Renal cortical epithelial cell (primary cell): ENCODE results near the gene SMAD2. TPM values are rescaled to one million over a fixed set of nuclear protein-coding genes. Genes with fewer than 3 reads are reported as not detected.

Source experiments
- DNase-seq: peaks from one replicate; pipeline ENCODE4 v3.0.0-alpha.2; 2011; ENCODE audit warnings: low read depth
- total RNA-seq: library from RNA; depleted of rRNA; stranded (reverse); fragments of >200 nt; gene quantifications from 2 replicates; pipeline ENCODE4 v1.2.3, GENCODE V29; 2014

SMAD2 gene
- total RNA-seq, 1 donor from 2014 or later = 254 TPM

DNA sequence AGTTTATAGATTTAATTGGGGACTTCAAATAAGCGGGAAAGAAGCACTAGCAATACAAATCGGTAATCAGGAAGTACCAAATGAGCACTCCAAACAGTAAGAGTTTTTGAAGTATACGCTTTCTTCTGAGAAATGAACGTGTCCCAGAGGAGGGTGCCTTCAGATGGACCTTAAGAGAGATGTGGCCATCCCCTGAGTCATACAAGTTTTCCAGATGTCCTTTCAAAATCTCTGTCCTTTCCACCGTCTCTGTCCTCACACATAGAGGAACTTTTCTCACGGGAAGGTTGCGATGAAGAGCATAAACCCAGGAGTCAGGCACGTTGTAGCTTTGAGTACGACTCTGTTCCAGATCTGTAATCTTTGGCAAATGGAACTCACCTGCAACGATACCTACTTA is 1.7 kb upstream of the SMAD2 start:
- no peak for DNase-seq

DNA sequence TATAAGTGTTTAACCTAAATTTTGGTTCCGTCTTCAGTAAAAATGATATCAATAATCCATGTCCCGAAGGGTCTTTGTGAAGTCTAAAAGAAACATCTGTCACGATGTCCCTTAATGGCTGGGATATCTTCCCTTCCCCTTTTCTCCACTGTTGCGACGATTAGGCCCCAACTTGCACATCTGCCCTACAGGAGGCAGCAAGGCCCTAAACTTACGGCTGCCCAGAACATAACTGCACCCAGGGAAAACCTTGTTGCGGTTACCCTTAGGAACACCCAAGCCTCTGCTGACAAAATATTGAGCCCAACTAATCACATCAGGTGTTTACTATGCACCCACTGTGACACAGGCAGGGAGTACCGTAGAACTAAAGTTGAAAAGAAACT is 1.3 kb upstream of the SMAD2 start:
- peak; percentile 42 for DNase-seq

DNA sequence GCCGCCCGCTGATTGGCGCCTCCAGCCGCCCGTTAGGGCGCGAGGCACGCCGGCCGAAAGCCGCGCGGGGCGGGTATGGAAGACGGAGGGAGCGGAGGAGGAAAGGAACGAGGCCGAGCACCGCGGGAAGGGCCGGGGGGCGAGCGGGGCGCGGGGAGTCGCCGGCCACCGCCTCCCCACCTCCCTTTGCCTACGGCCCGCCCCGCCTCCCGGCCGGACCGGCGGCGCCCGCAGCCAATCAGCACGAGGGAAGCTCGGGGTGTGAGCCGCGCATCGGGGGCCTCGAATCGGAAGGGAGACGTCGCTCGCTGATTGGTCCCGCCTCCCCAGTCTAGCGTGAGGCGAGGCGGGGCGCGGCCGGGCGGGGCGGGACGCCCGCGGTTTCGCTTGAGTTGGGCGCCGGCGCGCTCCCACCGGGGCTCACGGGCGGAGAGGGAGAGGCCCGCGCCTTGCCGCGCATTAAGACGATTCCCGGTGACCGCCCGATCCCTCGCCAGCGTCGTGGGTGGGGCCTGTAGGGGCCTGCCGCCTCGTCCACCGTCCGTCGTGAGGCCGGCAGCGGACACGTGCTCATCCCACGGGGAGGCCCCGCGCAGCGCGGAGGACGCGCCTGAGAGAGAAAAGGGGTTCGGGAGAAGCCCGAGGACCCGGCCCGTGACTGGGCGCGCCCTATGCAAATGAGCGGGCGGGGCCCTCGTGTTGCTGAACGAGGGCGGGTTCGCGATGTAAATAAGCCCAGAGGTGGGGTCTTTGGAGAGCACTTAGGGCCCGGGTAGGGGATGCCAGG is 665 bp upstream of the SMAD2 start:
- peak; percentile 80 for DNase-seq

DNA sequence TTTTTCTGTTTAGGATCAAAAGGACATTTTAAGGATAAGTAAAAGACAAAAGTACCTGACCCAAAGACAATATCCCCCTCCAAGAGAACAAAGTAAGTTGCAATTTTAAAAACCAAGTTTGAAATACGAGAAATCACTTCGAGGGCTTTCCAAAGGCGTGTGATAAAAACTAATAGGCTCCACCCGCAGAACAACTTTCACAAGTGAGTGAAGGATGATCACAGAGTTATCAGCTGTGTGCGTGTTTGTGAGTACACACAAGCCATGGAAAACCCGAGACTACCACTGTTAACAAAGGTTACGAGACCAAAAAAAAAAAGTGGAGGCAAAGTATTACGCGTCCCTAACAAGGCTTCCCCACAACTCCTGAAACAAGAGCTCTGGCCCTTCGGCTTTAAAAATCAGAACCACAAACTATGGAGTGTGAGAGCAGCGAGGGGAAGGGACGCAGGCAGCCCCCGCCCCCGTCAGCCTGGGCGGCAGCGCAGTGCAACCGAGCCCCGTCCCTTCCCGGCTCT is 719 bp downstream of the SMAD2 start:
- DNase-seq = peak; percentile 50

DNA sequence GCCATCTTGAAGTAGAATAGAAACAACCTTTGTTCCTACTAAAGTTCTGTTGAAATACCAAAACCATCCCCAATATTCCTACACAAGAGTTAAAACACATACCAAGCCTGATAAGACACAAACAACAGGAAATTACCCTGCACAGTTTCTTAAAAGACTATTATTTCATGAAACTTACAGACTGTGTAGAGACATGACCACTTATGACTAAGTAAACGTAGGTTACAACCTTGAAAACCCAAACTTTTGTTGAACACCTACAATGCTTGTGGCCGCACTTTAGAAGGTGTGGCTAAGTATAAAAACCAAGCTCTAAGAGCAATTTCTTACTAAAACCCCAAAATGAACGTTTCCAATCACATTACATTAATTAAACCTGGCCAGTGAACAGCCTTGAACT is 2.0 kb downstream of the SMAD2 start:
- DNase-seq = peak; percentile 43

DNA sequence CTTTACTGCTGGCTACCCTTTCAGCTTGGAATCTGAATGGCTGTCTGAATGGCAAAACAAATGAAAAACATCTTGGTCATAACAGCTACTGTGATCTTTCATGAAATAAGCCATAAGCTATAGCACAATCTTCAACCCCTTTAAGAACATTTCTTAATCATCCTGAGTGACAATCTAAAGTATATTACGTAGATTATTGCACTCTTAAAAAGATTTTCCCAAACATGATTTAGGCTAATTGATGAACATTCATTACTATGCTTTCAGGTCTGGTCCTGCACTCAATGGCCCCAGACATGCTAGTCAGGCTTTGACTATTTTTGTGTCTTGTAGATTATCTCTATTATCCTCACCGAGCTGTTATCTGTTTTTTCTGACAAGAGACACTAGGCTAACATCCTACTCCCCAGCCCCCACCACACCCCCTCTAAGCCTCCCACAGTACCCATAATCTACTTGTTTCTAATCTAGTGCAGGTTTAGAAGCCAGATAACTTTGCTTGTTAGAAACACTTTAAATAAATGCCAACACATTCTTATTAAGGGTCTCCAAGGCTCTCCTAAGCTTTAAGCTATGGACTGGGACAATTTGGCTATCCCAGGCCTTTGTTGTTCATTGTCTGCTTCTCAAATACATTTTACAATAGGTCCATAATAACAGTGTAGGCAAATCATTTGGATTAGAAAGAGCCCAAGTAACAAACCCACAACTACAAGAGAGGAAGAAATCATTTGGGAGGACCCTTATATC is 4.2 kb downstream of the SMAD2 start:
- no peak for DNase-seq

DNA sequence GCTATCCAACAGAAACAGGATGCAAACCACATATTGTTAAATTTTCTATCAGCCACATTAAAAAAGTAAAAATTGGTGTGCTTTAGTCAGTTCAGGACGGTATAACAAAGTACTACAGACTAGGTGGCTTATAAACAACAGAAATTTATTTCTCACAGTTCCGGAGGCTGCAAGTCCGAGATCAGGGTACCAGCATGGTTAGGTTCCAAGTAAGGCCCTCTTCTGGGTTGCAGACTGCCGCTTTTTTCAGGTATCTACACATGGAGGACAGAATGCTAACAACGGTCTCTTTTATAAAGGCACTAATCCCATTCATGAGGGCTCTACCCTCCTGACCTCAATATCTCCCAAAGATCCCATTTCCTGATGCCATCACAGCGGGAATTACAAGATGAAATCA is 10.5 kb downstream of the SMAD2 start:
- no peak for DNase-seq

DNA sequence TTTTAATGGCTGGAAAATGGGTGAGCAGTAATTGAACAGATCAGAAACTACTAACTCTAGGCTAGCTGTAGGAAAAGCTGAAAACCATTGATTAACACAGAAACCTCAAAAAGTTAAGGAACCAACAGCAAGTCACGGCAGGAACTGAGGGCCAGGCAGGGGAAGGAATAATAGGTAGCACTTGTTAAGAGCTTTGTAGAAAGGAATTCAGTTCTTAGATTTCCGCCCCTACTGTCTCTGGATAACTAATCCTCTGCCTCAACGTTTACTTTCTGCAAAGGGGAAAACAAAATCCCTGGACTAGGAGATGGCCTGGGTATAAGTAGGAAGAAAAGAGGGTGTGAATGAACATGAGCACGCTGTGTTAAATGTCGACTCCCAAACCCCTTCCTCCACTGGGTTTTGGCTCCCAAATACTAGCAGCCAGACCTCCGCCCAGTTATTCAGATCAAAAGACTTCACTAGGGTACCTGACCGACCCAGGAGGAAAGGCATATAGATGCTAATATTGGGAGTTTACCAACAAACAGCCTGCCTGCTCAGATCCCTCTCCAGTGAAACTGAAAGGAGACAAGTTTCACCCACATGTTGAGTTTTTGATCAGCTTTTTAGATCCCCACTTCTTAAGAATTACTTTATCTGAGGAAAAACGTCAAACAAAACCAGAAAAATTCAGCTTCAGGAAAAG is 12.4 kb downstream of the SMAD2 start:
- no peak for DNase-seq

DNA sequence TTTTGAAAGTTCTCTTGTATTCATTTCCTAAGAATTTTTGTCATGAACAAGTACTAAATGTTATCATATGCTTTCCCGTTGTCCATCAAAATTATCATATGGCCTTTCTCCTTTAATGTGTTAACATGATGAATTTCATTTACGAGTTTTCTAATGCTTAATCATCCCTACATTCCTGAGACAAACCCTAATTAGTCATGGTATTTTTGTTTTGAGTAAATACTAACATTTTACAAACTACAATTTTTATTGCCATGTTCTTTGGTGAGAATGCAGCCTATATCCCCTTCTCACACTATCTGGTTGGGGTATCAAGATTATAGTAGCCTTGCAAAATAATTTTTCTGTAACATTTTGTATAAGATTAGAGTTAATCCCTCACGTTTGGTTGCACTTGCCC is 14.5 kb downstream of the SMAD2 start:
- DNase-seq = no peak

DNA sequence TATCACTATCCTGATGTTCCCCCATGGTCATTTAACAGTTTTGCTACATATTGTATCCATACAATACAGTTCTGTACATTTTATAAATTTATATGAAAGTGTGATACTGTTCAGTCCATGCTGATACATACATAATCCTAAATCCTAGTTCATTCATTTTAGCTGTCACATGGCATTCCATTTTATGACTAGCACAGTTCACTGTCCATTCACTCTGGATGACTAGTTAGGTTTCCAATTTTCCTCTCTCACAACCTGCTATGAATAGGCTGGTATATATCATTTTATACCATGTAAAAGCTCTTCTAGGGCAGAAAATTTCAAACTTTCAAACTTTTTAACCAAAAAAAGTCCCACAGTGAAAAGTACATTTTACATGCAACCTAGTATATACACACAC is 15.2 kb downstream of the SMAD2 start:
- DNase-seq = no peak

DNA sequence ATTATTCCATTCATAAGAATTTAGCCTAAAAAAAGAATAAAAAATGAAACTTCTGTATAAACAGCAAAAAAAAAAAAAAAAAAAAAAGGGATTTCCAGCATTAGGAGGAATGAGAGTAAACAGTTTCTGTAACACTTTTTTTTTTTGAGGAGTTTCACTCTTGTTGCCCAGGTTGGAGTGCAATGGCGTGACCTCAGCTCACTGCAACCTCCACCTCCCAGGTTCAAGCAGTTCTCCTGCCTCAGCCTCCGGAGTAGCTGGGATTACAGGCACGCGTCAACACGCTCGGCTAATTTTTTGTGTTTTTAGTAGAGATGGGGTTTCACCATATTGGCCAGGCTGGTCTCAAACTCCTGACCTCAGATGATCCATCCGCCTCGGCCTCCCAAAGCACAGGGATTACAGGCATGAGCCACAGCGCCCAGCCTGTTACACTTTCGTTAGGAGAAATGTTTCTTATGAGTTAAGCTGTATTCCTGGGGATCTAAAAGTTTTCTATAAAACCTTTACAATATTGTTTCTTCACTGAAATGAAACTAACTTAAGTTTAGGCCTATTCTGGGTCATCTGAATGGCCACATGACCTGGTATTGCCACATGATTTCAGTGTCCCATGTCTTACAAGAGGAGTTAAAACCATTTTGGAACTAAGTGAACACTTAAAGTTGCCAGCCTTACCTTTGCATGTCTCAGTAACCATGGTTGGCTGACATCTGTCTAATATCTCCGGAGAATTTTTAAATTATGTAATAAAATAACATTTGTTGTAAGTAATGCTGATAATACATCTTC is 17.5 kb downstream of the SMAD2 start:
- DNase-seq = no peak

DNA sequence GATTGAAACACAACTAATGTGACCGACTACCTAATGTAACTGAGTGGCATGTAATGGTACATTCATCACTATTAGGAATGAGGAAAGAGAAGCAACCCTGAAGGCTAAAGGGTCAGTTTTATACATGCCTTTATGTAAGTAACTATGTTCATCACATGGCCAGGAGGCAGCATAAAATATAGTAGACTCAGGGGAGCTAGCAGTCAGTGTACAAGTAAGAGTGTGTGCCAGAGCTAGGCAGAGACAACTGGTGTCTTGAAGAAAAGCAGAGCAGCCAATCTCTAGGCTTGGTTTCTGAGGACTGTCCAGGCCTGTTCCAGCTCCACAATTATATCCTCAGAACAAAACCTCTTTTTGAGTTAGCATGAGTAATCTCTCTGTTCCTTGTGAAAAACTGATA is 18.1 kb downstream of the SMAD2 start:
- no peak for DNase-seq

DNA sequence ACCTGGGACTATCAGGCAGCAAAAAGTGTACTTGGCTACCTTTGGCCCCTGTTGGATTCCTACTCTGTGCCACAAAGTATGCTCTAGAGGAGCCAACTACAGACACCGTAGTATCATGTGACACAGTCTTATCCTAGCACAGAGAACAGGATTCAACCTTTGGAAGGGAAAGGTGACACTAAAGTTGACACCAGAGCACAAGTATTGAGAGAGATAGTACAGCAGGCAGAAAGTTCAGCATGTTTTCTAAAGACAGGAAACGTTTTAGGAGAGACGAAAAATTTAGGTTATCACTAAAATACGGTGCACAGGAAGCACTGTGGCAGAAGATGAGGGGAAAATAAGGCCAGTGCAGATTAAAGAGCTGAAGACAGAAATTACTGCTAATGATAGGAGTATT is 18.6 kb downstream of the SMAD2 start:
- DNase-seq = no peak

DNA sequence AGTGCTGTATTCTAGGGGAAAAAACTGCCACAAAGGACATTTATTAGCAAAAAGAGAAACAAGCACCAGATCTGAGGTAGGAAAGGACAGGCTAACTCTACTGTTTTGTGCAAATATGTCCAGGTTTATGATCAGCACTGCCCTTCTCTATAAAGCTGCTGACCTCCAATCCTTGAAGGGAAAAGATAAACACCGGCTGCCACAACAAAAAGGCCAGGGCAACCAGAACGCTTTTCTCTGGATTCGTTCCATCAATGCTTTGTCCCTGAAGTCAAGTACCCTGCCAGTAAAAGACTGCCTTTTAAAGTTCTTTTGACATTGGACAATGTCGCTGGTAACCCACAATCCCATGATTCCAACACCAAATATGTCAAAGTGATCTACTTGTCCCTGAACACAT is 21.0 kb downstream of the SMAD2 start:
- DNase-seq = no peak

DNA sequence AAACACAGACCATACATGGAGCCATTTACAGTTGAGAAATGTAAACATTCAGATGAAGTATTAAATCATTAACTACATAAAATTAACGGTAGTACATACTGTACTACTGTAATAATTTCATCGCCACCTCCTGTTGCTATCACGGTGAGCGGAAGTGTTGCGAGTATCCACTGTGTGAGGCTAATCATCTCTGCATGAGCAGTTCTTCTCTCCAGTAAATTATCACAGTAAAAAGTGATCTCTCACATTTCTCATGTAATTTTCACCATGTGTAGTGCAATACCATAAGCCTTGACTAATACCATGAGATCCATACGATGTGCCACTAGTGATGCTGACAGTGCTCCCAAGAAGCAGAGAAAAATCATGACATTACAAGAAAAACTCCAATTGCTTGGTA is 21.9 kb downstream of the SMAD2 start:
- DNase-seq = no peak

DNA sequence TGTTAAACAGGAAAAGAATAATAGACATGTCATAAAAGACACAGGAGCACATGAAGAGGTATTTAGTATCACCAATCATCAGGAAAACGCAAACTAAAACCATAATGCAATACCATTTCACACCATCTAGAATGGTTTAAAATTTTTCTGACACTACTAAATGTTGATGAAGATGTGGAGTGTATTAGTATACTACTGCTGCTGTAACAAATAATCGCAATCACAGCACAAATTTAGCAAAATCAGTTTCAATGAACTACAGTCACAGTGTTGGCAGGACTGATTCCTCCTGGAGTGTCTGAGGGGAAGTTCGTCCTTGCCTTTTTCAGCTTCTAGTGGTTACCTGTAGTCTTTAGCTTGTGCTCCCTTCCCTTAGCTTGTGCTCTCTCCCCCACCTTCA is 24.1 kb downstream of the SMAD2 start:
- no peak for DNase-seq

DNA sequence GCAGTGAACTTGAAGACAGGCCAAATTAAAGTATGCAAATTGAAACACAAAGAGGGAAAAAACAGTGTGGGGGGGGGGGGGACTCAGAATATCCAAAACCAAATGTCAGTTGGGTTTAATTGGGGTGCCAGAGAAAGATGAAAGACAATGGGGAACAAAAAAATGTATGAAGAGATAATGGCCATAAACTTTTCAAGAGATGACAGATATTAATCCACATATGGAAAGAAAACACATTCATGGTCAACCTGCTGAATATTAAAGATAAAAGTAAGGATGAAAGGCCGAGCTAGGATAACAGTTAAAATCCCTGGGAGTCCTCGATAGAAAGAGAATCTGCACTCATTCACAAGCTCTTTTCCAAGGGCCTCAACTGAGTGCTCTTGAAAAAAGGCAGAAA is 26.6 kb downstream of the SMAD2 start:
- DNase-seq = no peak

DNA sequence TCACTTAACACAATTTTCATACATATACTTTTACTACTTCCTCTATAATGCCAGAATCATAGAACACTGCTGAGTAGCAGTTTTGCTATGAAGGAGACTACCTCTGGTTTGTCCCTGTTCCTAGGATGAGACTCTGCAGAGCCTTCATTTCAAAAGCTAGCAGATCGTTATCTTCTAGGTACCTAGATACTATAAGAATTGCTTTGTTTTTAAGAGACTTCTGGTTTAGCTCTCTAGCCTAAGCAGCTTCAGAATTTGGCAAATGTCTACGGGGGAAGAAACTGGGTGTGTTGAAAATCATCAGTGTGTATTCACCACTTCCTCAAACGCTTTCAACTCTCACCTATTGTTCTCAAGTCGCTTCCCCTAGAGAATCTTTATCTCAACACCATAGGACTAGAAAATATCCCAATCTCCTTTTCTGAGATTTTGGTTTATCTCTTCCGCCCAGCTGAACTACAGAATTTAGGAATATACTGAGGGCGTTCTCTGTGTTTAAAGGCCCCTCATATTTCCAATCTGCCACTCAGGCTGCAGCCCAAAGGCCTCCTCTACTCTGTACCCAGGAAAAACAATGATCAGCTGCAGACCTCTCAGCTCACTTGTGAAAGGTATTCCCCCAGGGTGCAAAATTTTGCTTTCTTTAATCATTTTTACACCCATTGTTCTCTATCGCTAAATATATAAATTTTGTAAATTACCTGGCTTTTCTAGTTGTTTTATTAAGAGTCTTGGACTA is 28.7 kb downstream of the SMAD2 start:
- no peak for DNase-seq

DNA sequence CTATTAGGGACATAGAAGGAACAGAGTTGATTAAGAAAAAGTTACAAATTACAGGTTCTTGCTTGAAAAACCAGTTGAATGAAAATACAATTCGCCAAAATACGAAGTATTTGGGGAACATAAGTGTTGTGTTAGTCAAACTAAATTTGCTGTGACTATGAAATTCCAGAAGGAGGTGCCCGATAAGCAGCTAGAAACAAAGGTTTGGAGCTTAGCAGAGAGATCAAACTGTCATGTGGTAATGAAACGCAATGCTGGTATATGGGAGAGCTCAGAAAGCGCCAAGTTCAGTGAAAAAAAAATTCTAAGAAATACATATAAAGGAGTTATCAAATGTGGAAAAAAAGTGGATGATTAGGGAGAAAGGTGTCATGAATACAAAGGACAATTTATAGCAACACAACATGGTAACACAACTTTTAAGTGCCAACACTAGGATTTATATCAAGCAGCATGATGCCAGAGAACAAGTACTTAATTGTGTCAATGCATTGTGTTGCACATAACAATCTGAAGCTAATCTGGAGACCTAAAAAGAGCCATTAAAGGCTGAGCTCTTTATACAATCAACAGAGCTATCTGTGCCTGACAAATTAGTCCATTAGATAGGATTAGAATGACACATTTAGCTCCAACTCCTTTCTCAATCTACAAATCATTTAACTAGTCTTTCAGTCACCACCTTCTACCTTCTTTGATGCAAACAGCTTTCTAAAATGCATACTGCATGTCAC is 31.2 kb downstream of the SMAD2 start:
- DNase-seq = no peak

DNA sequence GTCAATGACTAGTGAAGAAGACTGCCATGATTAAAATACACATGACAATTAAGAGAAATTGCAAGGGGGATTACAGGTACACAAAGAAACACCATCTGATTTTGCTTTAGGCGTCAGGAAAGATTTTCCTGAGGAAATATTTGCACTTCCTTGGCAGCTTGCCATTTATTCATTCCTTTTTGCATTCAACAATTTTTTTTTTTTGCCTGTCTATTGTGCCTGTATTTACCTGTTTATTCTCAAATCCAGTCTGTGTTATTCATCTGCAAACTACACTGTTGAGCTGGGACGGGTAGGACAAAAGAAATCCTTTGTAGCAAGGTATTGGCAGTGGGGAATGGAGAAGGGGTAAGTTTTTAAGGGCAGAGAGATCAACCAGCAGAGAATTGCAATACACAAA is 31.8 kb downstream of the SMAD2 start:
- no peak for DNase-seq
